ENCODE data around the gene CD226. TPM values are rescaled to one million over a fixed set of nuclear protein-coding genes. Genes with fewer than 3 reads are reported as not detected.
"Not testable (repeated sequence)": the region's sequence is repeated elsewhere in the genome, so short reads cannot be mapped to it uniquely, and the experiment has no call there.

The CD226 gene
- total RNA-seq, 1 donor from 2014 or later = not detected

DNA sequence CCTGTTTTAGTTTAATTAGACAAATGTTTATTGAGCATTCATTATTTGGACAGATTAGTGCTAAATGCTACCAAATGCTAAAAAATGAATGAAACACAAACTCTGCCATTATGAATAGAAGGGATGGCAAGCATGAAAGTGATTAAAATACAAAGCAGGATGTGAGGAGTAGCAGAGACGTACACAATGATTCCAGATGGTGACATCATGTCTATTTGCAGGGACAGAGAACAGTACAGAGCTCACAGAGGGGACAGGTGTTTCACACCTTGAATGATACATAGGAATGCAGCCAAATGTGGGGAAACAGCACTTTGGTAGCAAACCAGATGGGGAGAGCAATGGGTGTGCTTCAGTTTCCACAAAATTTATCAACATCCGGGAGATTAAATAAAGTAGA lies 76.3 kb downstream of the CD226 start:
- Histone ChIP-seq H3K36me3 (ENCODE audit: control insufficient read depth, insufficient read depth, low read length) (no peaks in the 10 kb centered on the region), H3K4me3 (ENCODE audit: low read depth, low read length) (no peak overlapping the region), H3K27me3 (ENCODE audit: control insufficient read depth, insufficient read depth, low read length) (no peaks in the 10 kb centered on the region)
- no peak for DNase-seq (ENCODE audit: low read depth)
- TF ChIP-seq, protein P1, sequence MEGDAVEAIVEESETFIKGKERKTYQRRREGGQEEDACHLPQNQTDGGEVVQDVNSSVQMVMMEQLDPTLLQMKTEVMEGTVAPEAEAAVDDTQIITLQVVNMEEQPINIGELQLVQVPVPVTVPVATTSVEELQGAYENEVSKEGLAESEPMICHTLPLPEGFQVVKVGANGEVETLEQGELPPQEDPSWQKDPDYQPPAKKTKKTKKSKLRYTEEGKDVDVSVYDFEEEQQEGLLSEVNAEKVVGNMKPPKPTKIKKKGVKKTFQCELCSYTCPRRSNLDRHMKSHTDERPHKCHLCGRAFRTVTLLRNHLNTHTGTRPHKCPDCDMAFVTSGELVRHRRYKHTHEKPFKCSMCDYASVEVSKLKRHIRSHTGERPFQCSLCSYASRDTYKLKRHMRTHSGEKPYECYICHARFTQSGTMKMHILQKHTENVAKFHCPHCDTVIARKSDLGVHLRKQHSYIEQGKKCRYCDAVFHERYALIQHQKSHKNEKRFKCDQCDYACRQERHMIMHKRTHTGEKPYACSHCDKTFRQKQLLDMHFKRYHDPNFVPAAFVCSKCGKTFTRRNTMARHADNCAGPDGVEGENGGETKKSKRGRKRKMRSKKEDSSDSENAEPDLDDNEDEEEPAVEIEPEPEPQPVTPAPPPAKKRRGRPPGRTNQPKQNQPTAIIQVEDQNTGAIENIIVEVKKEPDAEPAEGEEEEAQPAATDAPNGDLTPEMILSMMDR (IDR thresholded peaks at IDR 0.05; ENCODE audit: insufficient read depth, low read length, poor library complexity, severe bottlenecking) = no peak

DNA sequence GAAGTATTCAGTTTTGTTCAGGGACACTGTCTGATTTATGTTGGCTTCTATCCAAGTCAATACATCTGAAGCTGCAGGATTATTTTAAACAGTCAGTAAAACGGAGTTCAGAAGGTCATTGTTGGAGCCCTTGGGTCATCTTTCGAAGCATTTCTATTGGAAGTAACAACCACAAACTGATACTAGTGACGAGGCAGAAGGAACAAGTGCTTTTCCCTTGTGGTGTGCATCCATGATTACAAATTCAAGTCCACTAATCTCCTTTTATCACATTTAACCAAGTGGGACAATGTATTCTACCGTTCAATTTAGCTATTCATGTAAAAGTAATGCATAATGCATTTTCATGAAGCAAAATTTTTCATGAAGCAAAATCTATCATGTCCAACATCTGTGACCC lies 76.9 kb downstream of the CD226 start:
- no peak for DNase-seq (ENCODE audit: low read depth)
- no peaks in the 10 kb centered on the region for H3K27me3 ChIP-seq (ENCODE audit: control insufficient read depth, insufficient read depth, low read length)
- H3K4me3 ChIP-seq (ENCODE audit: low read depth, low read length) = no peak overlapping the region
- H3K36me3 ChIP-seq (ENCODE audit: control insufficient read depth, insufficient read depth, low read length) = no peaks in the 10 kb centered on the region
- TF ChIP-seq, protein P1 (IDR thresholded peaks at IDR 0.05; ENCODE audit: insufficient read depth, low read length, poor library complexity, severe bottlenecking) = no peak

DNA sequence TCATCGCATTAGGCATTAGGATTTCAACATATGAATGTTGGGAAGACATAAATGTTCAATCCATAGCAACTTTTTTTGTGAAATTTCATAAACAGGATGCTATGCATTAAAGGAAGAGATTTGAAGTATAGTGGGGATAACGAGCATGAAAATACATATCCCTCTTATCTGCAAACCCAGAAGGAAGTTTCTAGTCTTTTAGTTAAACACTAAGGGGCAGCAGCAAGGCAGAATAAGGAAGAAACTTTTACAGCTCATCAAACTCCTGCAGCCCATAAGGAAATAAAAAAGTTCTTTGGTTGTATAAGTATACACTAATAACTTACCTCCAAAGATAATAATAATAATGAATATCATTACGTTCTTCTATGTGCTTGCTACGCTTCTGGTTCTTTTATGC lies 81.5 kb downstream of the CD226 start:
- H3K27me3 ChIP-seq (ENCODE audit: control insufficient read depth, insufficient read depth, low read length) = no peaks in the 10 kb centered on the region
- DNase-seq (ENCODE audit: low read depth) = no peak
- H3K4me3 ChIP-seq (ENCODE audit: low read depth, low read length) = no peak overlapping the region
- TF ChIP-seq, protein P1 (IDR thresholded peaks at IDR 0.05; ENCODE audit: insufficient read depth, low read length, poor library complexity, severe bottlenecking) = no peak
- no peaks in the 10 kb centered on the region for H3K36me3 ChIP-seq (ENCODE audit: control insufficient read depth, insufficient read depth, low read length)

- no peaks in the 10 kb centered on the region for H3K27me3 ChIP-seq (ENCODE audit: control insufficient read depth, insufficient read depth, low read length)
- no peak for DNase-seq (ENCODE audit: low read depth)
- TF ChIP-seq, protein P1 (IDR thresholded peaks at IDR 0.05; ENCODE audit: insufficient read depth, low read length, poor library complexity, severe bottlenecking) = no peak
These were observed 81.9 kb downstream of the CD226 start for GRCh38 chr18:69865776-69866175.

DNA sequence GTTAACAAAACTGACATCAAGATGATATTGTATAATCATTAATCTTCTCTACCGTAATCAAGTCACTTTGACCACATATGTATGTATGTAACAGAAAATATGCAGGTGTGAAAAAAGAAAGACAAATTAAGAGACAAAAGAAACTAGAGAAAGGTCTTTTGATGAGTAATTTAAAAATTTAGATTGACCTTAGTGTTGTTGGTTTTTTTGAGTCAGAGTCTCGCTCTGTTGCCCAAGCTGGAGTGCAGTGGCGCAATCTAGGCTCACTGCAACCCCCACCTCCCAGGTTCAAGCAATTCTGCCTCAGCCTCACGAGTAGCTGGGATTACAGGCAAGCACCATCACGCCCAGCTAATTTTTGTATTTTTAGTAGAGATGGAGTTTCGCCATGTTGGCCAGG lies 82.9 kb downstream of the CD226 start:
- H3K36me3 ChIP-seq (ENCODE audit: control insufficient read depth, insufficient read depth, low read length); DNase-seq (ENCODE audit: low read depth); H3K27me3 ChIP-seq (ENCODE audit: control insufficient read depth, insufficient read depth, low read length); H3K4me3 ChIP-seq (ENCODE audit: low read depth, low read length): not testable (repeated sequence)

More at GRCh38 chr18:69865776-69866175, 81.9 kb downstream of the CD226 start:
- no peak overlapping the region for H3K4me3 ChIP-seq (ENCODE audit: low read depth, low read length)
- no peaks in the 10 kb centered on the region for H3K36me3 ChIP-seq (ENCODE audit: control insufficient read depth, insufficient read depth, low read length)

DNA sequence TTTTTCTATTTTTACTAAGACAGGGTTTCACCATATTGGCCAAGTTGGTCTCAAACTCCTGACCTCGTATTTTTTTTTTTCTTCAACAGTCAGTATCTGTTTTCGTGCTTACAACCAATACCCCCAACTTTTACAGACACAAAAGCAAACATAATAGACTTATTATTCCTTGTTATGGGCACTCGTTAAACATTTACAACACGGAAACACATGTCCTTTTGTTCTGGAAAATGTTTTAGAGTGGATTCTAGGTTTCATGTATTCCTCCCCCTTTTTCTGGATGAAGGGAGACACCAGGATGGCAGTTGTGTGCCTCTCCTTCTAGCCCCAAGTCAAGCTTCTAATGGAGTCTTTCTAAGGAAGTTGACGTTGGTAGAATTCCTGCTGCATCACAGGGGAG lies 88.8 kb downstream of the CD226 start:
- no peak for DNase-seq (ENCODE audit: low read depth)
- Histone ChIP-seq H3K27me3 (ENCODE audit: control insufficient read depth, insufficient read depth, low read length) (no peaks in the 10 kb centered on the region), H3K4me3 (ENCODE audit: low read depth, low read length) (no peak overlapping the region), H3K36me3 (ENCODE audit: control insufficient read depth, insufficient read depth, low read length) (no peaks in the 10 kb centered on the region)
- TF ChIP-seq, protein P1 (IDR thresholded peaks at IDR 0.05; ENCODE audit: insufficient read depth, low read length, poor library complexity, severe bottlenecking) = no peak

Measured in kidney epithelial cell (primary cell).